Tibial nerve (tissue), 4 donors: Measurements from ENCODE around the gene LRRC3C.

Experiments used
- EP300 ChIP-seq, 2 donors: sonication (generic); formaldehyde crosslinking; IDR thresholded peaks; one replicate each; pipeline ENCODE4 v1.6.1; 2017; ENCODE audit warnings: antibody characterized with exemption in 2 of 2, mild to moderate bottlenecking in 1 of 2
- POLR2A ChIP-seq, 2 donors: fragments of 450-650 bp; IDR thresholded peaks; one replicate each; pipeline ENCODE4 v1.6.1; 2017; ENCODE audit warnings: antibody characterized with exemption in 2 of 2, mild to moderate bottlenecking in 2 of 2, moderate library complexity in 2 of 2
- TF ChIP-seq, protein P1 (sequence below), 5 experiments: fragments of 200-600 bp in 3 of 5; fragments of 450-650 bp in 2 of 5; sonication (generic) in 3 of 5; IDR thresholded peaks; one replicate each; pipeline ENCODE4 v1.5.1; 2016 to 2019; ENCODE audit warnings: antibody characterized with exemption in 5 of 5, mild to moderate bottlenecking in 3 of 5, moderate library complexity in 2 of 5

DNA sequence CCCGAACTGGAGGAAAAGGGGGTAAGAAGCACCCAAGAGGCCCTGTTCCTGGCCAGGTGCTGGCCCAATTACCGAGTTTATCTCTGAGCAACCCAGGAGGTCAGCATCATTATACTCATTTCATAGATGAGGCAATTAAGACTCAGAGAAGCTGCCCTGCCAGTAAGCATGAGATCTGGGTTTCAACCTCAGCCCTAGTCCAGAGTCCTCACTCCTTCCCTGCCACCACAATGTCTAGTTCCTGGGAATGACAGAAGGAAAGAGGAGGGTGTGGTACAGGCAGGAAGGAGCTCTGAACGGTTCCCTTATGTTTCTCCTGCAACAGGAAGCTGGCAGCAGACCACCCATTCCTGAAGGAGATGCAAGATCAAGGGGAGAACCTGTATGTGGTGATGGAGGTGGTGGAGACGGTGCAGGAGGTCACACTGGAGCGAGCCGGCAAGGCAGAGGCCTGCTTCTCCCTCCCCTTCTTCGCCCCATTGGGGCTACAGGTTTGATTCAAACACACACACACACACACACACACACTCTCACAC lies 42.7 kb downstream of the LRRC3C start:
- TF ChIP-seq POLR2A (IDR thresholded peaks at IDR 0.05) (no peak), EP300 (IDR thresholded peaks at IDR 0.05) (no peak)
- TF ChIP-seq, protein P1, sequence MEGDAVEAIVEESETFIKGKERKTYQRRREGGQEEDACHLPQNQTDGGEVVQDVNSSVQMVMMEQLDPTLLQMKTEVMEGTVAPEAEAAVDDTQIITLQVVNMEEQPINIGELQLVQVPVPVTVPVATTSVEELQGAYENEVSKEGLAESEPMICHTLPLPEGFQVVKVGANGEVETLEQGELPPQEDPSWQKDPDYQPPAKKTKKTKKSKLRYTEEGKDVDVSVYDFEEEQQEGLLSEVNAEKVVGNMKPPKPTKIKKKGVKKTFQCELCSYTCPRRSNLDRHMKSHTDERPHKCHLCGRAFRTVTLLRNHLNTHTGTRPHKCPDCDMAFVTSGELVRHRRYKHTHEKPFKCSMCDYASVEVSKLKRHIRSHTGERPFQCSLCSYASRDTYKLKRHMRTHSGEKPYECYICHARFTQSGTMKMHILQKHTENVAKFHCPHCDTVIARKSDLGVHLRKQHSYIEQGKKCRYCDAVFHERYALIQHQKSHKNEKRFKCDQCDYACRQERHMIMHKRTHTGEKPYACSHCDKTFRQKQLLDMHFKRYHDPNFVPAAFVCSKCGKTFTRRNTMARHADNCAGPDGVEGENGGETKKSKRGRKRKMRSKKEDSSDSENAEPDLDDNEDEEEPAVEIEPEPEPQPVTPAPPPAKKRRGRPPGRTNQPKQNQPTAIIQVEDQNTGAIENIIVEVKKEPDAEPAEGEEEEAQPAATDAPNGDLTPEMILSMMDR (IDR thresholded peaks at IDR 0.05) = no peak
